Chondrocyte (in vitro differentiated cells): ENCODE data around the gene PRADC1. TPM values are rescaled to one million over a fixed set of nuclear protein-coding genes. Genes with fewer than 3 reads are reported as not detected.

ENCODE experiments used
- DNase-seq: peaks from one replicate; pipeline ENCODE4 v3.0.0; 2021; ENCODE audit warnings: mixed read lengths, low spot score
- H3K27ac Mint-ChIP-seq: one replicate; pipeline ENCODE4 v1.8.0; 2021; ENCODE audit warnings: mild to moderate bottlenecking, moderate library complexity, mixed read lengths; ENCODE audit not compliant: unreplicated experiment
- H3K27me3 Mint-ChIP-seq: 2 replicates; pipeline ENCODE4 v1.8.0; 2021; ENCODE audit warnings: low read depth, mixed read lengths
- H3K36me3 Mint-ChIP-seq: 2 replicates; pipeline ENCODE4 v1.8.0; 2021; ENCODE audit warnings: low read depth, mixed read lengths
- H3K4me1 Mint-ChIP-seq: 2 replicates; pipeline ENCODE4 v1.8.0; 2021; ENCODE audit warnings: low read depth, mild to moderate bottlenecking, mixed read lengths
- H3K4me3 Mint-ChIP-seq: one replicate; pipeline ENCODE4 v1.8.0; 2021; ENCODE audit warnings: mild to moderate bottlenecking, moderate library complexity, mixed read lengths; ENCODE audit not compliant: unreplicated experiment
- H3K9me3 Mint-ChIP-seq: 2 replicates; pipeline ENCODE4 v1.8.0; 2021; ENCODE audit warnings: low read depth, mixed read lengths
- CTCF ChIP-seq: fragments of 200-600 bp; sonication (generic); IDR thresholded peaks from 2 replicates; pipeline ENCODE4 v1.5.0; 2021; ENCODE audit warnings: antibody characterized with exemption, mild to moderate bottlenecking, moderate library complexity
- total RNA-seq: library from RNA; stranded (reverse); gene quantifications from 3 replicates; pipeline ENCODE4 v1.2.1, GENCODE V29; 2021

Gene PRADC1
- total RNA-seq, 1 donor from 2014 or later: 21.7 TPM

GRCh38 chr2:73239776-73240175, 6.7 kb upstream of the PRADC1 start:
- H3K36me3 Mint-ChIP-seq: peaks cover 6% of the 10 kb centered on the region
- peaks cover 39% of the 10 kb centered on the region for H3K4me1 Mint-ChIP-seq
- no peak overlapping the region for H3K4me3 Mint-ChIP-seq
- H3K27me3 Mint-ChIP-seq: no peaks in the 10 kb centered on the region
- DNase-seq: no peak
- no peaks in the 10 kb centered on the region for H3K9me3 Mint-ChIP-seq
- no peak for TF ChIP-seq CTCF
- no peak overlapping the region for H3K27ac Mint-ChIP-seq

- Mint-ChIP-seq H3K27ac (no peak overlapping the region), H3K27me3 (no peaks in the 10 kb centered on the region), H3K36me3 (no peaks in the 10 kb centered on the region), H3K4me3 (no peak overlapping the region), H3K9me3 (no peaks in the 10 kb centered on the region), H3K4me1 (peaks cover 40% of the 10 kb centered on the region)
- DNase-seq: no peak
- no peak for TF ChIP-seq CTCF
These were observed 5.9 kb upstream of the PRADC1 start for GRCh38 chr2:73238976-73239375.

- Mint-ChIP-seq H3K36me3 (no peaks in the 10 kb centered on the region), H3K4me1 (peaks cover 40% of the 10 kb centered on the region), H3K9me3 (no peaks in the 10 kb centered on the region), H3K4me3 (no peak overlapping the region), H3K27ac (no peak overlapping the region), H3K27me3 (no peaks in the 10 kb centered on the region)
- DNase-seq: no peak
- no peak for TF ChIP-seq CTCF
These were observed 5.1 kb upstream of the PRADC1 start for GRCh38 chr2:73238149-73238548.

- peak overlapping the region; percentile 18 for H3K27ac Mint-ChIP-seq
- no peaks in the 10 kb centered on the region for H3K36me3 Mint-ChIP-seq
- H3K4me3 Mint-ChIP-seq: no peak overlapping the region
- peaks cover 46% of the 10 kb centered on the region for H3K4me1 Mint-ChIP-seq
- no peaks in the 10 kb centered on the region for H3K27me3 Mint-ChIP-seq
- no peaks in the 10 kb centered on the region for H3K9me3 Mint-ChIP-seq
- no peak for DNase-seq
- no peak for TF ChIP-seq CTCF
These were observed 4.1 kb upstream of the PRADC1 start for GRCh38 chr2:73237168-73237567.

- Mint-ChIP-seq H3K9me3 (no peaks in the 10 kb centered on the region), H3K27me3 (no peaks in the 10 kb centered on the region), H3K27ac (peak overlapping the region; percentile 95), H3K4me1 (peaks cover 46% of the 10 kb centered on the region), H3K36me3 (no peaks in the 10 kb centered on the region), H3K4me3 (peak overlapping the region; percentile 96)
- DNase-seq: no peak
- TF ChIP-seq CTCF: no peak
These were observed 2.4 kb upstream of the PRADC1 start for GRCh38 chr2:73235315-73236028.
